LNCaP clone FGC (cell line): ENCODE results near the gene RASD1.

Experiments
- DNase-seq: peaks from one replicate; pipeline ENCODE4 v3.0.0-alpha.2; 2011; ENCODE audit warnings: low read depth
- H3K4me3 ChIP-seq: 2 replicates; pipeline ENCODE4 v1.5.1; 2011; ENCODE audit warnings: mild to moderate bottlenecking, low read depth, low read length, control low read depth
- TF ChIP-seq, protein P1 (sequence below): IDR thresholded peaks from 2 replicates; pipeline ENCODE4 v1.5.1; 2012; ENCODE audit warnings: mild to moderate bottlenecking; ENCODE audit not compliant: control insufficient read depth, insufficient read depth; ENCODE audit errors: extremely low read depth

The RASD1 gene

DNA sequence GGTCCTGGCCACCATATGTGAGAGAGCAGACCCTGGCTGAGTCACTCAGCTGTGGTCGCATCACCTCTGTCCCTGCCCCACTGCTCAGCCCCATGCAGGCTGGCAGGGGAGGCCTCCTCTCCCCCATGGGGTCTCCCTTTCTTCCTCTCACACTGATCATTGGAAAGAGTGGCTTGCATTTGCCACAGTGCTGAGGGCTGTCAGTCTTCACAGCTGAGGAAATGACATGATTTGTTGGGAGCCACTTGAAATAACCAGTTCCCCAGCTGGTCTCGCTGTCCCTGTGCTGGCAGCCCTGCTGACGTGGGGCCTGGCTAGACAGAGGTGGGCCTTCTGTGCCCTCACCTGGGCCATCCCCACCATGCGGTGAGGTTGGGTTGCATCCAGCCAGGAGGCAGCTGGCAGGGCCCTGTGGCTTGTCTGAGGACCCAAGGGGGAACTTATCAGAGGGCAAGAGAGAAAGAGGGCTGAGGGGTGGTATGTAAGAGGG is 49.5 kb downstream of the RASD1 start:
- DNase-seq = no peak
- no peak overlapping the region for H3K4me3 ChIP-seq
- TF ChIP-seq, protein P1, sequence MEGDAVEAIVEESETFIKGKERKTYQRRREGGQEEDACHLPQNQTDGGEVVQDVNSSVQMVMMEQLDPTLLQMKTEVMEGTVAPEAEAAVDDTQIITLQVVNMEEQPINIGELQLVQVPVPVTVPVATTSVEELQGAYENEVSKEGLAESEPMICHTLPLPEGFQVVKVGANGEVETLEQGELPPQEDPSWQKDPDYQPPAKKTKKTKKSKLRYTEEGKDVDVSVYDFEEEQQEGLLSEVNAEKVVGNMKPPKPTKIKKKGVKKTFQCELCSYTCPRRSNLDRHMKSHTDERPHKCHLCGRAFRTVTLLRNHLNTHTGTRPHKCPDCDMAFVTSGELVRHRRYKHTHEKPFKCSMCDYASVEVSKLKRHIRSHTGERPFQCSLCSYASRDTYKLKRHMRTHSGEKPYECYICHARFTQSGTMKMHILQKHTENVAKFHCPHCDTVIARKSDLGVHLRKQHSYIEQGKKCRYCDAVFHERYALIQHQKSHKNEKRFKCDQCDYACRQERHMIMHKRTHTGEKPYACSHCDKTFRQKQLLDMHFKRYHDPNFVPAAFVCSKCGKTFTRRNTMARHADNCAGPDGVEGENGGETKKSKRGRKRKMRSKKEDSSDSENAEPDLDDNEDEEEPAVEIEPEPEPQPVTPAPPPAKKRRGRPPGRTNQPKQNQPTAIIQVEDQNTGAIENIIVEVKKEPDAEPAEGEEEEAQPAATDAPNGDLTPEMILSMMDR = no peak

DNA sequence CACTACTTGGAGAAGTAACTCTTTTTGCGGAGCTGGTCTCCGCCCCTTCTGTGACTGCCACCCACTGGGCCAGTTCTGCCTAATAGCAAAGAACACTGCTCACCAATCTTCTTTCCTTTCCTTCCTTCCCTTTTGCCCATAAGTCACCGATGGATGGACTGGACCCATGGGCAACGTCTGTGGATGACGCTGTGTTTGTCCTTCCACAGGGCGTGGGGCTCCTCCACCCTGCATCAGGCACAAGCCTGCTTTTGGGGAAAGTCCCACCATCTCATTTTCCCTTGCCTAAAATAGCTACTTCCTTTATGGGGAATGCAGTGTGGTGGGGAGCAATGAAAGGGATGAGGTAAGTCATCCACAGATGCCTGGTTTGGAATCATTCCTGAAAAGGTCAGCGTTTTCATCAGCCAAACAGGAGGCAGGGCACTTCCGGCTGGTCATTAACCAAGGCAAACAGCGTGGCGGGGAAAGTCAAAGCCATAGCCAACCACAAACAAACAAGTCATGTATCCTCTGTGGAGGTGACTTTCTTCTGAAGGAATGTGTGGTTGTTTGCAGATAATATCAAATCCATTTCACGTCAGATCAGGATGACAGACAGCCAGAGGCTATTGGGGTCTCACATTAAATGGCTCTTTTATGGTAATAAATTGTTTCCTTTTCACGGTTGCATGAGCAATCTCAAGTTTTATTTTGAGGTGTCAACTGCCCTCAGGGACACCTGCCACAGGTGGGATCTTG is 50.1 kb downstream of the RASD1 start:
- peak; percentile 95 for DNase-seq
- TF ChIP-seq, protein P1 = no peak
- no peak overlapping the region for H3K4me3 ChIP-seq

DNA sequence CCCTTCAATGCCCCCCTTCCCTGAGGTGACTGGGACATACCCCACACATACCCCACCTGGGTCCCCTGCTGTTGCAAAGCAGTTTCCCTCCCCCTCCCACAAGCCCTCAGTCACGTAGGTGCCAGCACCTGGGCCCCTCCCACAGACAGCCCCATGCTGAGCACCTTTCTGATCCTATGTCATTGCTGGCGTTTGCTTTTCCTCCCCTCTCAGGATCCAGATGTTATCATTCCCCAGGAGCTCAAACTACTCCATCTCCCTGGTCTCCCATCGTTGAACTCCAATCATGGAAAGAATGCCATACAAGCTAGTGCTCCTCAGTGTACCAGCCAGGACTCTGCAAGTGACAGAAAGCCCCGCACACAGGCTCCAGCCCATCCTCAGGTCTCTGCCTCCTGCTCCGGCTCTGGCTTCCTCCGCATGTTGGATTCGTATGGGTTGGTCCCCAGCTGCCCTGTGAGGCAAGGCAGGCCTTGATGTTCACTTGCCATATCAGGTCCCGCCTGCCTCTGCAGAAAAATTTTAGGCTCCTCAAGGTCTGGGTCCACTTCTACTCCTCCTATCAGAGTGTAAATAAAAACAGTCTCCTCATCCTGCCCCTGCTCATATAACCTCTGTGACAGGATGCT is 50.8 kb downstream of the RASD1 start:
- no peak for DNase-seq
- TF ChIP-seq, protein P1 = no peak
- no peak overlapping the region for H3K4me3 ChIP-seq
